Dendritic cell treated with granulocyte-macrophage colony-stimulating factor and Interleukin-4, amounts not matched to agents 40 ng/mL and 50 ng/mL, for 4 days (primary cell): ENCODE results near the gene RASA3.

Experiments
- H3K27ac Mint-ChIP-seq: one replicate; pipeline ENCODE4 v1.8.0; 2022; ENCODE audit warnings: mild to moderate bottlenecking, mixed read lengths
- H3K27me3 Mint-ChIP-seq: one replicate; pipeline ENCODE4 v1.8.0; 2022; ENCODE audit warnings: mild to moderate bottlenecking, mixed read lengths
- H3K36me3 Mint-ChIP-seq: one replicate; pipeline ENCODE4 v1.8.0; 2022; ENCODE audit warnings: low read depth, mixed read lengths
- H3K4me1 Mint-ChIP-seq: one replicate; pipeline ENCODE4 v1.8.0; 2022; ENCODE audit warnings: low read depth, mixed read lengths
- H3K4me3 Mint-ChIP-seq: one replicate; pipeline ENCODE4 v1.8.0; 2022; ENCODE audit warnings: mild to moderate bottlenecking, moderate library complexity, mixed read lengths
- H3K9me3 Mint-ChIP-seq: one replicate; pipeline ENCODE4 v1.8.0; 2022; ENCODE audit warnings: mixed read lengths
- intact Hi-C: fragments of 100-400 bp; cut with micrococcal nuclease; formaldehyde crosslinking; loops from one replicate; pipeline ENCODE4 v1.15.0; 2022

Gene RASA3

GRCh38 chr13:114009590-114010400, 122.6 kb downstream of the RASA3 start:
- Mint-ChIP-seq H3K9me3 (no peaks in the 10 kb centered on the region), H3K27me3 (no peaks in the 10 kb centered on the region), H3K27ac (no peak overlapping the region), H3K36me3 (peaks cover 13% of the 10 kb centered on the region), H3K4me1 (no peaks in the 10 kb centered on the region), H3K4me3 (no peak overlapping the region)
- intact Hi-C loops = no loop called here

- H3K9me3 Mint-ChIP-seq = no peaks in the 10 kb centered on the region
- no peak overlapping the region for H3K4me3 Mint-ChIP-seq
- H3K36me3 Mint-ChIP-seq = peaks cover 20% of the 10 kb centered on the region
- no peaks in the 10 kb centered on the region for H3K4me1 Mint-ChIP-seq
- no peak overlapping the region for H3K27ac Mint-ChIP-seq
- H3K27me3 Mint-ChIP-seq = no peaks in the 10 kb centered on the region
- intact Hi-C loops = no loop called here
Observed at GRCh38 chr13:114008964-114009589, 123.3 kb downstream of the RASA3 start.

GRCh38 chr13:114007566-114007965, 124.9 kb downstream of the RASA3 start:
- Mint-ChIP-seq H3K4me3 (no peak overlapping the region), H3K27me3 (no peaks in the 10 kb centered on the region), H3K4me1 (no peaks in the 10 kb centered on the region), H3K27ac (no peak overlapping the region), H3K9me3 (no peaks in the 10 kb centered on the region), H3K36me3 (peaks cover 29% of the 10 kb centered on the region)
- intact Hi-C loops = no loop called here

DNA sequence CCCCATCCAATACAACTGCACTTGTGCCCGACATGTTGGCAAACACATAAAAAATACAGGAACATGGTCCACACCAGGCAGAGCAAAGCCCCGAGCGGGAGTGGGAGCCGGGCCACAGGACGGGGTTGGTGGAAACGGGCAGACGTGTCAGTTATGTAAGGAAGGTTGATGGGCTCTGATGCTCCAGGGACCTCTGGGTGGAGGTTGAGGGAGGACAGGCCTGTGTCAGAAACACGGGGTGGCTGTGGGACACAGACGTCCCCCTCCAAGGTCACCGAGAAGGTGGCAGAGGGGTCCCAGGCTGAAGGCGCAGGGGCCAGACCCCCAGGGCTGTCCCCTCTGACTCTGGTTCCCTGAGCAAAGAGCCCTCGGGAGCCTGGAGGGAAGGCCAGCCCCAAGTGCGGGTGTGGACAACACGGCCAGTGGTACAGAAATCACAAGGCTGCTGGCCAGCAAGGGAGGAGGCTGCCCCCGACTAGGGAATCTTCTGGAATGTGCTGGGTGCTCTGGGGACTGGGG, 127.2 kb downstream of the RASA3 start:
- intact Hi-C loops = no loop called here

GRCh38 chr13:114004420-114005205, 127.8 kb downstream of the RASA3 start:
- Mint-ChIP-seq H3K27me3 (no peaks in the 10 kb centered on the region), H3K4me1 (no peaks in the 10 kb centered on the region), H3K9me3 (no peaks in the 10 kb centered on the region), H3K36me3 (peaks cover 59% of the 10 kb centered on the region), H3K4me3 (no peak overlapping the region), H3K27ac (no peak overlapping the region)
- intact Hi-C loops = no loop called here

More for the DNA sequence above, 127.2 kb downstream of the RASA3 start:
- Mint-ChIP-seq H3K4me1 (no peaks in the 10 kb centered on the region), H3K27ac (no peak overlapping the region), H3K27me3 (no peaks in the 10 kb centered on the region), H3K9me3 (no peaks in the 10 kb centered on the region), H3K36me3 (peaks cover 52% of the 10 kb centered on the region), H3K4me3 (no peak overlapping the region)

DNA sequence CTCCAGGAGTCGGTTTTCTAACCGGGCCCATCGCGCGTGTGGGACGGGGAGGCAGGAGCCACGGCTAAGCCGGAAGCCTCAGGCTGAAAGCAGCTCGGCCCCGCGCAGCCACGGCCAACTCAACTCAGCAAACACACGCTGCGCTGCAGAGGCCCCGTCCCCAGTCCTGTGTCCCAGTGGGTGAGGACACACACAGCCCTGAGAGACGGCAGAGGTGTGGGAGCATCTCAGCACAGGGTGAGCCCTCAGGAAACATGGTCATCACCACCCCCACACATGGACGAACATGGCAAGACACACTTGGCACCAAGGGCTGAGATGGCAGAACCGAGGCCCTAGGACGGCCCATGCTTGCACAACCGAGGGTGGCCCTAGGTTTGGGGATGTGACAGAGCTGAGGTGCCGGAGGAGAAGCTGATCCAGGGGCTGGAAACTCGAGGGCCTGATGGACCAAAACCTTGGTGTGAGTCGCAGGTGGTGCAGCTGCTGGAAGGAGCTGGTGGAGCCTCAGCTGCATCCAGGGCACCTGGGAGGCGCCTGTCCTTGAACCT, 129.6 kb downstream of the RASA3 start:
- intact Hi-C loops = no loop called here
- Mint-ChIP-seq H3K9me3 (no peaks in the 10 kb centered on the region), H3K4me1 (no peaks in the 10 kb centered on the region), H3K27ac (no peak overlapping the region), H3K27me3 (no peaks in the 10 kb centered on the region), H3K36me3 (peaks cover 77% of the 10 kb centered on the region), H3K4me3 (no peak overlapping the region)

GRCh38 chr13:114002009-114002544, 130.3 kb downstream of the RASA3 start:
- Mint-ChIP-seq H3K4me3 (no peak overlapping the region), H3K9me3 (no peaks in the 10 kb centered on the region), H3K27me3 (no peaks in the 10 kb centered on the region), H3K27ac (no peak overlapping the region), H3K4me1 (no peaks in the 10 kb centered on the region), H3K36me3 (peaks cover 78% of the 10 kb centered on the region)
- intact Hi-C loops = no loop called here

DNA sequence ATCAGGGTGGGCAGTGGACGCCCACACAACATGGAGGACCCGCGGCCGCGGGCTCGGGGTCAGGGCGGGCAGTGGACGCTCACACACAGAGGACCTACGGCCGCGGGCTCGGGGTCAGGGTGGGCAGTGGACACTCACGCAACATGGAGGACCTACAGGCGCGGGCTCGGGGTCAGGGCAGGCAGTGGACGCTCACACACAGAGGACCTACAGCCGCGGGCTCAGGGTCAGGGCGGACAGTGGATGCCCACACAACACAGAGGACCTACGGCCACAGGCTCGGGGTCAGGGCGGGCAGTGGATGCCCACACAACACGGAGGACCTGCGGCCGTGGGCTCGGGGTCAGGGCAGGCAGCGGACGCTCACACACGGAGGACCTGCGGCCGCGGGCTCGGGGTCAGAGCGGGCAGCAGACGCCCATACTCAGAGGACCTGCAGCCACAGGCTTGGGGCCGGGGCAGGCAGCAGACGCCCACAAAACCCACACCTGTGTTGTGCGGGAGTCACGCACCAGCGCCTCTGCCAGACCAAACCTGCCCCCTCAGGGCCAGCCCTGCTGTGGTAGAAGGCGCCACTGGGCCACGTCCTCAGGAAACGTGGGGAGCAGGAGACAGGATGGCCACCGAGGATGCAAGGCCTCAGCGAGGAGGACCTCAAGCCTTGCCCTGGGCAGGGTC, 131.0 kb downstream of the RASA3 start:
- Mint-ChIP-seq H3K27ac (no peak overlapping the region), H3K27me3 (no peaks in the 10 kb centered on the region), H3K4me1 (no peaks in the 10 kb centered on the region), H3K36me3 (peaks cover 84% of the 10 kb centered on the region), H3K9me3 (no peaks in the 10 kb centered on the region), H3K4me3 (no peak overlapping the region)
- intact Hi-C loops = no loop called here

- Mint-ChIP-seq H3K36me3 (peaks cover 91% of the 10 kb centered on the region), H3K9me3 (no peaks in the 10 kb centered on the region), H3K4me1 (no peaks in the 10 kb centered on the region), H3K27ac (no peak overlapping the region), H3K4me3 (no peak overlapping the region), H3K27me3 (no peaks in the 10 kb centered on the region)
- intact Hi-C loops = no loop called here
Observed at GRCh38 chr13:114000151-114001040, 132.0 kb downstream of the RASA3 start.

- no peaks in the 10 kb centered on the region for H3K9me3 Mint-ChIP-seq
- H3K4me1 Mint-ChIP-seq = no peaks in the 10 kb centered on the region
- no peak overlapping the region for H3K4me3 Mint-ChIP-seq
- intact Hi-C loops = no loop called here
- peaks cover 91% of the 10 kb centered on the region for H3K36me3 Mint-ChIP-seq
- H3K27me3 Mint-ChIP-seq = no peaks in the 10 kb centered on the region
- H3K27ac Mint-ChIP-seq = no peak overlapping the region
Observed at GRCh38 chr13:113999618-113999910, 132.9 kb downstream of the RASA3 start.

DNA sequence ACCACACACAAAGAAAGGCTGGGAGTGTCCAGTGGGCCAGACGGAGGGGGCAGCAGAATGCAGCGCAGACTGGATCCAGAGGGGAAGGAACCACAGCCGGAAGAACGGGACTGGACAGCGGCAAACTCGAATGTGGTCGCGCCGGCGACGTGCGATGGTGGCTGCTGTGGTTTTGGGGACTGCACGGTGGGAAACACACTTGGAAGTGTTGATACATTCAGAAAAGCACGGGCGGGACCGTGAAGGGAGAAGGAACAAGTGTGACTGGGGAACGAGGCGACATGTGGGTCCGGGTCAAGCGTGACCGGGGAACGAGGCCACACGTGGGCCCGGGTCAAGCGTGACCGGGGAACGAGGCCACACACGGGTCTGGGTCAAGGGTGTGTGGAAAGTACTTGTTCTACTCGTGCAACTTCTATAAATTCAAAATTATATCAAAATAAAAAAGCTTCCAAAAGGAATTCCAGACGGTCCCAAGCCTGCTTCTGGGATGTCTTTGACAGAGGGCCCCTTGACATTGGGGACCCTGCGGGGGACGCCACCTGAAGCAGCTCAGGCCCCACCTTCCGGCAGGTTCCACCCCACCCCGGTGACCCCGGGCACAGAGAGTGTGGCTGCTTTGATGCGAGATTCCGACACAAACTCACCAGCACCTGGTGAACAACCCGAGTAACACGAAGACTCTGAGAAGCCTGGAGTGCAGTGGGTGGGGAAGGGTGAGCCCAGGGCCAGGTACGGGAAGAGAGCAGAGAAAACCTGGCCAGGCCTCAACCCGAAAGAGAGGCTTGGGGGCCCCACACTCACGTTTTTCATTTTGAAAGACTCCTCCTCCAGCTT, 133.4 kb downstream of the RASA3 start:
- no peaks in the 10 kb centered on the region for H3K9me3 Mint-ChIP-seq
- no peak overlapping the region for H3K4me3 Mint-ChIP-seq
- H3K27ac Mint-ChIP-seq = no peak overlapping the region
- H3K27me3 Mint-ChIP-seq = no peaks in the 10 kb centered on the region
- peaks cover 91% of the 10 kb centered on the region for H3K36me3 Mint-ChIP-seq
- intact Hi-C loops = no loop called here
- H3K4me1 Mint-ChIP-seq = no peaks in the 10 kb centered on the region
